ENCODE measurements around the gene KRT17. TPM values are rescaled to one million over a fixed set of nuclear protein-coding genes. Genes with fewer than 3 reads are reported as not detected.

Gene KRT17
- total and polyA plus RNA-seq, 2 of the 4 experiments (the other 2 are of a cell fraction), result 2.5 to 4.6 TPM

GRCh38 chr17:41629826-41630670, 5.7 kb upstream of the KRT17 start:
- BruUV-seq (replicated peaks), result no TSS peak
- DNase-seq (no peak), ATAC-seq (ENCODE audit: low read depth) (no peak)
- H3K56ac ChIP-seq (ENCODE audit: extremely low read depth, insufficient read depth, low read length), result no peak overlapping the region
- CTCF ChIA-PET, result no interaction called here
- no peak overlapping the region for H2BK15ac ChIP-seq (ENCODE audit: low read depth, low read length)
- peaks cover 10% of the 10 kb centered on the region for H3K9me1 ChIP-seq (ENCODE audit: insufficient read depth, low read length)
- H4K91ac ChIP-seq (ENCODE audit: insufficient read depth, low read depth, low read length), result no peak overlapping the region
- TF ChIP-seq USF2 (IDR thresholded peaks at IDR 0.05; ENCODE audit: low read depth, low read length) (no peak), MAZ (IDR thresholded peaks at IDR 0.05; ENCODE audit: borderline replicate concordance, low read depth, low read length) (no peak), CEBPB (IDR thresholded peaks at IDR 0.05; ENCODE audit: low read depth, low read length) (no peak), RCOR1 (IDR thresholded peaks at IDR 0.05; ENCODE audit: insufficient replicate concordance, low read length) (no peak), RAD21 (IDR thresholded peaks at IDR 0.05; ENCODE audit: low read length) (no peak), NFE2L2 (IDR thresholded peaks at IDR 0.05; ENCODE audit: low read depth, low read length) (no peak), CTCF (conservative IDR thresholded peaks at IDR 0.05; ENCODE audit: low read depth, low read length) (no peak), MAFK (IDR thresholded peaks at IDR 0.05; ENCODE audit: low read depth, low read length) (no peak), RFX5 (IDR thresholded peaks at IDR 0.05; ENCODE audit: low read depth, low read length) (no peak), MXI1 (IDR thresholded peaks at IDR 0.05; ENCODE audit: borderline replicate concordance, low read depth, low read length) (no peak)
- no peak overlapping the region for H2AK5ac ChIP-seq (ENCODE audit: low read depth, low read length)
- H4K20me1 ChIP-seq (ENCODE audit: insufficient read depth, low read length), result no peaks in the 10 kb centered on the region
- H4K8ac ChIP-seq (ENCODE audit: low read depth in 2 of 2, low read length in 2 of 2), result no peak overlapping the region
- H3K9me3 ChIP-seq (ENCODE audit: control insufficient read depth, insufficient read depth, low read length), result no peaks in the 10 kb centered on the region
- dilution Hi-C loops (cut with HindIII; ENCODE audit: low sequenced_read_pairs, unreplicated experiment), result no loop called here
- POLR2A ChIA-PET (ENCODE audit: unreplicated experiment), result no interaction called here
- no peak overlapping the region for H3K9ac ChIP-seq (ENCODE audit: low read depth, low read length)
- H3K27ac ChIP-seq (ENCODE audit: insufficient read depth, low read length), result no peak overlapping the region
- no peaks in the 10 kb centered on the region for H3K79me1 ChIP-seq (ENCODE audit: low read depth in 1 of 2, low read length in 2 of 2)
- no peak overlapping the region for H2BK20ac ChIP-seq (ENCODE audit: low read depth, low read length)
- H2AK9ac ChIP-seq (replicated peaks; ENCODE audit: low read depth, low read length, poor library complexity), result no peak overlapping the region
- peaks cover under 1% of the 10 kb centered on the region; the same call in 1 of the 2 replicates for H3K4me1 ChIP-seq (ENCODE audit: control insufficient read depth, insufficient read depth, low read length)
- no peak overlapping the region for H3K23ac ChIP-seq (ENCODE audit: low read depth, low read length)
- no peak overlapping the region for H3K14ac ChIP-seq (replicated peaks; ENCODE audit: low read depth, low read length)
- no peak overlapping the region for H3K4me3 ChIP-seq (ENCODE audit: insufficient read depth, low read depth, low read length)
- no peak overlapping the region for H2BK120ac ChIP-seq (ENCODE audit: low read depth, low read length)
- H2BK5ac ChIP-seq (ENCODE audit: low read depth, low read length, poor library complexity, severe bottlenecking), result no peak overlapping the region
- in situ Hi-C loops (cut with MboI; ENCODE audit: low sequenced_read_pairs), result no loop called here
- no peak overlapping the region for H3K4ac ChIP-seq (ENCODE audit: low read depth, low read length)
- no peak overlapping the region for H3K4me2 ChIP-seq (ENCODE audit: low read depth, low read length)
- 75% methylated on average over 5 of the region's 13 CpGs; no CpG with 5 or more reads in 1 of the 2 experiments for WGBS, 2 experiments (ENCODE audit: extremely low coverage in 2 of 2, insufficient read length in 1 of 2)
- H2AFZ ChIP-seq (replicated peaks; ENCODE audit: low read length, poor library complexity), result no peak overlapping the region
- no peak overlapping the region for H3K18ac ChIP-seq (ENCODE audit: low read depth, low read length)
- no peaks in the 10 kb centered on the region for H3K36me3 ChIP-seq (ENCODE audit: control insufficient read depth, insufficient read depth, low read length)
- no peak overlapping the region for H4K5ac ChIP-seq (ENCODE audit: low read depth, low read length)
- intact Hi-C loops (cut with micrococcal nuclease), result no loop called here
- H3K27me3 ChIP-seq (ENCODE audit: control insufficient read depth, insufficient read depth, low read length), result peaks cover 17% of the 10 kb centered on the region

Data from IMR-90 (cell line).